WI38 (cell line): Measurements from ENCODE around the gene YWHAQ.

Experiments used
- H3K4me3 ChIP-seq: 2 replicates; pipeline ENCODE4 v1.5.1; 2011; ENCODE audit warnings: low read depth, mild to moderate bottlenecking, control low read depth, low read length
- TF ChIP-seq, protein P1 (sequence below): IDR thresholded peaks from 2 replicates; pipeline ENCODE4 v1.5.1; 2012; ENCODE audit warnings: low read depth, mild to moderate bottlenecking, control low read depth, low read length

The YWHAQ gene

DNA sequence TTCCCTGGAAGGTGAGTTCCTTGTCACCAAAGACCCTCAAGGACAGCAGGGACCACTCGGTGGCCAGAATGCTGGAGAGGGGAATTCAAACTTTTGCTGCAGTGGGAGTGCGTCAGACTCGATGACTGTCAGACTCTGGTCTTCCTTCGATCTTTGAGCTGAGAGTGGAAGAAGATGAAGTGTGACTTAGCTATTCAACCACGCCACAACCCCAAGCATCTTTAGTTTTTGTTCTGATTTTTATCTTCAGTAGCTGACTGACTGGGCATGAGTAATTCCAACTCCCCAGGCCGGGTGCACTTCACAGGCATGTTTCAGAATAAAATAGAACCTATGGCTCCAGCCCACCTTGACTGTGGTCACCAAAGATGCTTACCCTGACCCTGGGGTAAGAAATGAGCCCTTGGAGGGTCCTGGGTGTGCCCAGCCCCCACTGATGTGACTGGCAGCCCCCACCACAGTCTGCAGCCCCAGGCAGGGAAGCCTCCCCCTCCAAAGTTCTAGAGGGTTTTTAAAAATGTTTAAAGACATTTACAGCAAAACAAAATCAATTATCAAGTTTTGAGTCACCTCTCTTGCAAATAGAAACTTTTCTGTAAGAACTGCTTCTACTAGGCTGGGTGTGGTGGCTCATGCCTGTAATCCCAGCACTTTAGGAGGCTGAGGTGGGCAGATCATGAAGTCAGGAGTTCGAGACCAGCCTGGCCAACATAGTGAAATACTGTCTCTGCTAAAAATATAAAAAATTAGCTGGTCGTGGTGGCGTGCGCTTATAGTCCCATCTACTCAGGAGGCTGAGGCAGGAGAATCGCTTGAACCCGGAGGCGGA is 24.9 kb upstream of the YWHAQ start:
- H3K4me3 ChIP-seq = no peak overlapping the region

DNA sequence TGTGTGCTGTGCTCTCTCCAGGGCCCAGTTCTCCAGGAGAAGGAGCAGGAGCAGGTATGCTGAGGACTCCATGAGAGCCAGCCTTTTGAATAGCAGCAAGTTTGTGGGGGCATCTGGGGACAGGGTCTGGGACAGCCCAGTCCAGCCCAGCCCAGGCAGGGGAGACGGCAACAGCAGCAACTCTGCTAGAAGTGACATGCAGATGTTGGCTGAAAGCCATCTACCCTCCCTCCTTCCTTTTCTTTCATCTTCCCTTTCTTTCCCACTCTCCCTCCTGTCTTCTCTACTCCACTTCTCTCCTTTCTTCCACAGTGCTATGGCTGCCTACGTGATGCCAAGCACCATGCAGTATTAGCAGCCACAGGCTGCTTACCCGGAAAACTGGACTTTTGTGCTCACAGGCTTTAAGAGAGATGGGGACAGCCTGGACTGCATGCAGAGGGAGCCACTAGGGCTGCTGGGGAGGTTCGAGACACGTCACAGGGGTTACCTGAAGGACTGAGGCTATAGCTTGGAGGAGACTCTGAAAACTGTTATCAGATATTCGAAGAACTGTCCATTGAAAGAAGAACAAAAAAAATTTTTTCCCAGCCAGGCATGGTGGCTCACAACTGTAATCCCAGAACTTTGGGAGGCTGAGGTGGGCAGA is 23.8 kb upstream of the YWHAQ start:
- TF ChIP-seq, protein P1, sequence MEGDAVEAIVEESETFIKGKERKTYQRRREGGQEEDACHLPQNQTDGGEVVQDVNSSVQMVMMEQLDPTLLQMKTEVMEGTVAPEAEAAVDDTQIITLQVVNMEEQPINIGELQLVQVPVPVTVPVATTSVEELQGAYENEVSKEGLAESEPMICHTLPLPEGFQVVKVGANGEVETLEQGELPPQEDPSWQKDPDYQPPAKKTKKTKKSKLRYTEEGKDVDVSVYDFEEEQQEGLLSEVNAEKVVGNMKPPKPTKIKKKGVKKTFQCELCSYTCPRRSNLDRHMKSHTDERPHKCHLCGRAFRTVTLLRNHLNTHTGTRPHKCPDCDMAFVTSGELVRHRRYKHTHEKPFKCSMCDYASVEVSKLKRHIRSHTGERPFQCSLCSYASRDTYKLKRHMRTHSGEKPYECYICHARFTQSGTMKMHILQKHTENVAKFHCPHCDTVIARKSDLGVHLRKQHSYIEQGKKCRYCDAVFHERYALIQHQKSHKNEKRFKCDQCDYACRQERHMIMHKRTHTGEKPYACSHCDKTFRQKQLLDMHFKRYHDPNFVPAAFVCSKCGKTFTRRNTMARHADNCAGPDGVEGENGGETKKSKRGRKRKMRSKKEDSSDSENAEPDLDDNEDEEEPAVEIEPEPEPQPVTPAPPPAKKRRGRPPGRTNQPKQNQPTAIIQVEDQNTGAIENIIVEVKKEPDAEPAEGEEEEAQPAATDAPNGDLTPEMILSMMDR = no peak
- H3K4me3 ChIP-seq = no peak overlapping the region

More for the DNA sequence above, 24.9 kb upstream of the YWHAQ start:
- TF ChIP-seq, protein P1 = no peak

DNA sequence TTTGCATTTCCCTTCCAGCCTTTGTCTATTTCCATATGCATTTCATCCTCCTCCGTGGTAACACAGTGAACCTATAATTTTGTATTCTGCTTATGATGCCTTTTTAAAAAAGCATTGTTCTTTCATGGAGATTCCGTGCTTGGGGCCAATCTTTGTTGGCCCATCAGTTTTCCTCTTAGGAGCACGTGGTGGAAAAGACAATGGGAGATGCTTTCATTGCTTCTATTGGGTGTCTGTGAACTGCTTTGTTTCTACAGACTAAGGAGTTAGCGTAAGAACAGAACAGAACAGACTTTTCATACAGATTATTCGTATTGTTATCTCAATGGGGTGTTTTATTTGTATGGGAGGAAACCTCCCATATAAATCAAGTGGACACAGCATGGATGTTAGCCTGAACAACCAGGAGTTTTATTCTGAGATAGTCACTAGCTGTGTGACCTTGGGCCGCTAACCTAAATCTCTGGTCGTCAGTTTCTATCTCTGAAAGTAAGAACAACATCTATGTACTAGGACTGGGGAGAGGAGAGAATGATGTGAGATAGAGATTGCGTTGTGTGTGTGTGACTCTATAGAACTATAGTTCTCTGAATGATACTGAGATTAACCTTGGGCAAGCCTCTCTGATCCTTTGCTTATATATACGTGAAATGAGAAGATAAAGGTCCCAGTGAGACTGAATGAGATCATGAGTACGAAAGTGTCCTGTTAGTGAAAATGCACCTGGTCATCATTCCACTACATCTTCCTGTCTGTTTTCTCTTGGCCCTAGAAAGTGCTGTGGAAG is 22.9 kb upstream of the YWHAQ start:
- TF ChIP-seq, protein P1 = no peak
- H3K4me3 ChIP-seq = no peak overlapping the region

DNA sequence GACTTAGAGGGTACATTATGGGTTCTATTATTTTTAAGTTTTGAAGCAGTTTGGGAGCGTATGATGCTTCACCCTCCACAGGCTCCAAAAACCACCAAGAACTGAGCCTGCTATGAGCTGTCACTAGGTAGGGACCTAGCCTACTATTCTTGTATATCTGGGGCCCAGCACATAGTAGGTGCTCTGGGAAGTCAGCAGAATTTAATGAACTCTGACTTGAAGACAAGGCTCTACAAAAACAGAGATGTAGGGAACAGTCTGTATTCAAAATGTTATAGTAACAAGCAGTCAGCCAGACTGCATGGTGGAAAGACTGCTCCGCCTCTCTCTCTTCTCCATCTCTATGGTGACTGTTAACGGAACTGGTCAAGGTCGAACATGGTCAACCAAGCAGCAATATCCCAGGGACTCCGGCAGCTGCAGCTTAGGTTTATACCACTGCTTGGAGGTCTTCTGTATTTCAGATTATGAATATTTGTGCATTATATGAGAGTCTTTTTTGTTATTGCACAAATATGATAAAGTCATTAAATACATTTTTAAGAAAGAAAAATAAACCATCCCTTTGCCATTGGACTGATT is 22.2 kb upstream of the YWHAQ start:
- no peak overlapping the region for H3K4me3 ChIP-seq
- TF ChIP-seq, protein P1 = no peak

DNA sequence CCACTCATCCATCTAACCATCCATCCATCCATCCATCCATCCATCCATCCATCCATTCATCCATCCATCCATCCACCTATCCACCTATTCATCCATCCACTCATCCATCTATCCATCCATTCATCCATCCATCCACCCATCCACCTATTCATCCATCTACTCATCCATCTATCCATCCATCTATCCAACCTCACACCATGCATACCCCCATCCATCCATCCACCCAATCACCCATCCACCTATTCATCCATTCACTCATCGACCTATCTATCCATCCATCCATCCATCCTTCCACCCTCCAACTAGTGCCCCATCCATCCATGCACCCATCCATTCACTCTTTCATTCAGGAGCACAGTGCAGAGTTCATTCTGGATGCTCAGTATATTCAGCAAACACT is 21.5 kb upstream of the YWHAQ start:
- TF ChIP-seq, protein P1 = no peak
- H3K4me3 ChIP-seq = no peak overlapping the region

DNA sequence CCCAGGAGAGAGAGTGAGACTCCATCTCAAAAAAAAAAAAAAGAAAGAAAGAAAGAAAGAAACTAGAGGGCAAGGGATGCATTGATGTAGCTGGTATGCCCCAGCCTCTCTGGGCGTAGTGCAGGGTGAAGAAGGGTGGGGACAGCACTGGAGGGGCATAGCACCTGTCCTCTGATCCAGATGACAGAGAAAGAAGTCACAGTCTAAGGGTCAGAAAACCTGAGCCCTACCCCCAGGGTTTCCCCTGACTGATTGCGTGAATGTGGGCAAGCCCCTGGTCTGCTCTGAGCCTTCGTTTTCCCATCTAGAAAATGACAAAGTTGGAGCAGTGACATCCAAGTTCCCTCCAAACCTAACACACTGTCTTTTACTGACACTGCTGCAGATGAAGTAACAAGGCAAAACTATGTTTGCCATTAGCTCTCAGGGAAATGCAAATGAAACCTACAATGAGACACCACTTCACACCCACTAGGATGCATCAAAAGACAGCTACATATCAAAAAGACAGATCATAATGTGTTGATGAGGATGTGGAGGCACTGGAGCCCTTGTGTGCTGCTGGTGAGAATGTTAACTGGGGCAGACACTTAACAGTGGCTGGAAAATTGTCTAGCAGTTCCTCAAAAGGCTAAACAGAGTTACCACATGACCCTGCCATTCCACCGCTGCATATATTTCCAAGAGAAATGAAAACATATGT is 19.5 kb upstream of the YWHAQ start:
- no peak overlapping the region for H3K4me3 ChIP-seq
- TF ChIP-seq, protein P1 = no peak
